Esophagus squamous epithelium (tissue), 4 donors: Measurements from ENCODE around the gene PFKP.

Experiments
- CTCF ChIP-seq, 6 experiments: fragments of 450-650 bp in 4 of 6; fragments of 200-600 bp in 2 of 6; sonication (generic) in 2 of 6; IDR thresholded peaks; one replicate each; pipeline ENCODE4 v1.5.1; 2016 to 2019; ENCODE audit warnings: antibody characterized with exemption in 6 of 6, mild to moderate bottlenecking in 4 of 6, moderate library complexity in 4 of 6
- POLR2A ChIP-seq, 4 donors: fragments of 450-650 bp; IDR thresholded peaks; one replicate each; pipeline ENCODE4 v1.6.1; 2017; ENCODE audit warnings: antibody characterized with exemption in 4 of 4, mild to moderate bottlenecking in 4 of 4, moderate library complexity in 3 of 4

GRCh38 chr10:3108575-3109105 lies 41.3 kb downstream of the PFKP start:
- no peak for TF ChIP-seq CTCF (IDR thresholded peaks at IDR 0.05)
- TF ChIP-seq POLR2A (IDR thresholded peaks at IDR 0.05): no peak
